Mononuclear cell (primary cell): Measurements from ENCODE around the gene PLEKHO1. TPM values are rescaled to one million over a fixed set of nuclear protein-coding genes. Genes with fewer than 3 reads are reported as not detected.
A peak's percentile ranks its signal among the peaks of the same experiment; 100 is the strongest.
"Not testable (repeated sequence)": the region's sequence is repeated elsewhere in the genome, so short reads cannot be mapped to it uniquely, and the experiment has no call there.

Experiments
- H3K27me3 ChIP-seq: 2 replicates; pipeline ENCODE4 v1.6.0; 2011; ENCODE audit warnings: low read length, control low read depth; ENCODE audit not compliant: insufficient read depth
- H3K4me1 ChIP-seq: 2 replicates; pipeline ENCODE4 v1.5.1; 2011; ENCODE audit warnings: mild to moderate bottlenecking, low read length, control low read depth; ENCODE audit not compliant: insufficient read depth
- H3K4me3 ChIP-seq: 2 replicates; pipeline ENCODE4 v1.5.1; 2011; ENCODE audit warnings: mild to moderate bottlenecking, low read length, moderate library complexity
- H3K9me3 ChIP-seq: 2 replicates; pipeline ENCODE4 v1.5.1; 2011; ENCODE audit warnings: low read depth, mild to moderate bottlenecking, control low read depth, low read length
- total RNA-seq: library from RNA; depleted of rRNA; stranded (reverse); fragments of >200 nt; gene quantifications from one replicate; pipeline ENCODE4 v1.2.3, GENCODE V29; 2012

Gene PLEKHO1
- total RNA-seq, 1 donor = 80.9 TPM

DNA sequence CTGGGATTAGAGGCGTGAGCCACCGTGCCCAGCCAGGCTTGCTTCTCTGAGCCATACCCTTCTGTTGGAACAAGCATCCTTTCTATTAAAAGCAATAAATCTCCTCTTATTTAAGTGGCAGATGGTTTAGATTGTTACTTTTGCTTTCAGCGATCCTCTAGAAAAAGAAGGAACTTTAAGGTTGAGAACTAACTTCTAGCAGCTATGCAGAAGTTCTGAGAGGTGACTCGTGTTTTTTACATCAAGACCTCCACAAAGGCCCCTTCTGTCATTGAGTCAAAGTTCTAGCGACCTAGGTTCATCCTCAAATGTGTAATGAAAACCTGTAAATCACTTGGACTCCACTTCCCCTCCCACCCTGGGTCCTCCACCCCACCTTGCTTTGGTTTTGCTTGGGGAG, 30.8 kb downstream of the PLEKHO1 start:
- H3K4me3 ChIP-seq = no peak overlapping the region
- H3K27me3 ChIP-seq = no peaks in the 10 kb centered on the region
- peaks cover 85% of the 10 kb centered on the region for H3K4me1 ChIP-seq
- H3K9me3 ChIP-seq = no peaks in the 10 kb centered on the region

DNA sequence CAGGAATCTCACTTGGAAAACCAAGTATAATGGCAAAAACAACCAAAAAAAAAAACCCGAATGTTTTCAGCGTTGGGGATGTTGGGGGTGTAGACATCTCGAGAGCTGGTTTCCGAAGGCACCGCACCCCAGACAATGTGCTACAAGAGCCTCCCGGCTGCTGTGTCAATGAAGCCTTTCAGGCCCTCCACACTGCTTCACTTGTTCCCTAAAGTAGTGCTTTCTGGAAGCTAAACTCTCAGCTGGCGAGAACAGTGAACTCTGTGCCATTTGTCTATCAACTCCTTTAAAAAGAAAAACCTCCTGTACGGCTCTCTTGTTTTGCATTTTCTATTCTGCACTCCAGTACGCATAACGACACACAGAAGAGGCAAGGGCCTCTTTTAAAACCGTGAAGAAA, 32.5 kb downstream of the PLEKHO1 start:
- Histone ChIP-seq H3K27me3 (no peaks in the 10 kb centered on the region), H3K9me3 (no peaks in the 10 kb centered on the region), H3K4me3 (no peak overlapping the region), H3K4me1 (peaks cover 90% of the 10 kb centered on the region)

DNA sequence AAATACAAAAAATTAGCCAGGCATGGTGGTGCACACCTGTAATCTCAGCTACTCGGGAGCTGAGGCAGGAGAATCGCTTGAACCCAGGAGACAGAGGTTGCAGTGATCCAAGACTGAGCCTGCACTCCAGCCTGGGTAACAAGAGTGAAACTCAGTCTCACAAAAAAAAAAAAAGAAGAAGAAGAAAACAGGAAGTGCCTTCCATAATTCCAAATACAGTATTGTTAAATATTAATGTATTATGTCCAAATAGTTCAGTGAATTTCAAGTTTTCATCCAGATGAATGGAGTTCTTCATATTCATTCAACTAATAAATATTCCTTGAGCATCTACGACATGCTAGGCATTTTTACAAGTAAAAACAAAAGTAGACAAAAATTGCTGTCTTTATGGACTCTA, 33.3 kb downstream of the PLEKHO1 start:
- Histone ChIP-seq H3K27me3 (no peaks in the 10 kb centered on the region), H3K4me1 (peaks cover 90% of the 10 kb centered on the region), H3K9me3 (no peaks in the 10 kb centered on the region), H3K4me3 (no peak overlapping the region)

DNA sequence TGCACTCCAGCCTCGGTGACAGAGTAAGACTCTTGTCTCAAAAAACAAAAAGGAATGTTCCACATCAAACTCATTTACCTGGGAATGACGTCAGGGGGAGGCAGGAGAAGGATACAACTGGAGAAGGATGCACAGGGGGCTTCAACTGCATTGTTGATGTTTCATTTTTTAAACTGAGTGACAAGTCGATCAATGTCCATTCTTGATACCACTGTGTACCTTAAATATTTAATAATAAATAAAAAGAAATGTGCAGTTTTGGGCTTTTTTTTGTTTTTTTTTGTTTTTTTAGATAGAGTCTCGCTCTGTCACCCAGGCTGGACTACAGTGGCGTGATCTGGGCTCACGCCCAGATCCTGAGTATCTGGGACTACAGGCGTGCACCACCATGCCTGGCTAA, 35.8 kb downstream of the PLEKHO1 start:
- Histone ChIP-seq H3K4me1 (peaks cover 66% of the 10 kb centered on the region), H3K27me3 (no peaks in the 10 kb centered on the region), H3K4me3 (no peak overlapping the region), H3K9me3 (no peaks in the 10 kb centered on the region)

DNA sequence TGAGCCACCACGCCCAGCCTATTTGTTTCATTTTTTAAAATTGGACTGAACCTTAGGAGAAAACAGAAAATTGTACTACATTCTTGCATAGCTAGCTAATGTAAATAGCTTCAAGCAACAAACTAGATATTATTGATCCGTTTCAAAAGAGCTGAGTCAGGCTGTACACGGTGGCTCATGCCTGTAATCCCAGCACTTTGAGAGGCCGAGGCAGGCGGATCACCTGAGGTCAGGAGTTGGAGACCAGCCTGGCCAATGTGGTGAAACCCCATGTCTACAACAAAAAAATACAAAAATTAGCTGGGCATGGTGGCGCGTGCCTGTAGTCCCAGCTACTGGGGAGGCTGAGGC, 36.7 kb downstream of the PLEKHO1 start:
- not testable (repeated sequence) for H3K4me3 ChIP-seq
- peaks cover 59% of the 10 kb centered on the region for H3K4me1 ChIP-seq

DNA sequence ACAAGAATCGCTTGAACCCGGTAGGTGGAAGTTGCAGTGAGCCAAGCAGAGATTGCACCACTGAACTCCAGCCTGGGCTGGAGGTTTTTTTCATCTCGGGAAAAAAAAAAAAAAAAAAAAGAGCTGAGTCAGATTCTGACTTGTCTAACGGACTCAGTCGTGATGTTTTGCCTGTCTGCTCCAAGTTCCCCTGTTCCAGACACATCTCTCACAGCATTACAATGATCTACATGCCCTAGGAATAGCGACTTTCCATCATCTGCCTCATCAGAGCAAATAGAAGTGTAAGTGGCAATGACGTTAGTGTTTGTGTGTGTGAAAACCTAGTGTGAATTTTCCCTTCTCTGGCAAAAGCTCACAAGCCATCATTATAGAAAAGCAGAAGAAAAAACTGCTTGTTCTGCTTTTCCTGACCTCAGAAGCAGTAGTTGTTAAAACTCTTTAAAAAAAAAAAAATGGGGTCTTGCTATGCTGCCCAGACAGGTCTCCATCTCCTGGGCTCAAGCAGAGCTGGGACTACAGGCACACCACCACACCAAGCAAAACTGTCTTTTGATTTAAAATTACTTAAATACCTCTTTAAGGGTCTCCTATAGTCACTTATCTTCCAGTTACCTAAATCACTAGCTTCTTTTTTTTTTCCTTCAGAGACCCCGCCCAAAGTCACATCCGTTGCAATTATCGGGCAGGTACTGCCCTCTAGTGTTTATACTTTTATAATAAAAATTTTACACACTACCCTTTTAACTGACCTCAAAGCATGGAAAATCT, 37.3 kb downstream of the PLEKHO1 start:
- no peaks in the 10 kb centered on the region for H3K27me3 ChIP-seq

More for the DNA sequence above, 36.7 kb downstream of the PLEKHO1 start:
- not testable (repeated sequence) for H3K27me3 ChIP-seq, H3K9me3 ChIP-seq

DNA sequence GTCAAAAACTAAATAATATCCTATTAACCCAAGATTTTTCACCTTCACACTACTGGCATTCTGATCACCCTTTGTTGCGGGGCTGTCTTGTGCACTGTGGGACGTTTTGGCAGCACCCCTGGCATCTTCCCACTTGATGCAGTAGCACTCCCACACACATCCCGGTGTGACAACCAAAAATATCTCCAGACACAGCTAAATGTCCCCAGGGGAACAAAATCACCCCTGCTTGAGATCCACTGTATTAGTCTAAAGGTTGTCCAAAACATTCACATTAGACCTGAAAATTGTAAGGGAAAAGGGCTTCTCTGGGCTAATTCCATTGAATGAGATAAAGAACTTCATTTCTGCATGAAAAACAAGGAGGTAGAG, 37.8 kb downstream of the PLEKHO1 start:
- Histone ChIP-seq H3K4me3 (no peak overlapping the region), H3K9me3 (no peaks in the 10 kb centered on the region), H3K4me1 (peaks cover 49% of the 10 kb centered on the region), H3K27me3 (no peaks in the 10 kb centered on the region)

More for the DNA sequence above, 37.3 kb downstream of the PLEKHO1 start:
- peaks cover 54% of the 10 kb centered on the region for H3K4me1 ChIP-seq
- no peaks in the 10 kb centered on the region for H3K9me3 ChIP-seq
- peak overlapping the region; percentile 4 for H3K4me3 ChIP-seq

DNA sequence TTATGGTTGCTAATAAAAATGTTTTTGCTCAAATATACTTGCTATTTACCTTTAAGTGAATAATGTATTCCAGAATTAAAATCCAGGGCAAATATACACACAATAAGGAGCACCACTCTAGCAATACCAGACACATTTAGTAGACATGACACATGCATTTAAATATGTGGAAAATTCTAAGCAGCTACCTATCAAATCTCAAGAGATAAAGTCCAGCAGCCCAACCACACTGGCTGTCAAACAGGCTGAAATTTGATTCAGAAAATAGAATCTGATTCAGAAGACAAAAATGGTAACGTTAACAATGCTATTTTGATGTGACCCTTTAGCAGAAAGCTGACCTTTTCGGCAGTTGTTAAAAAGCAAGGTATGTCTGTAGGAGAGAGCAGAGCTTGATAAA, 42.3 kb downstream of the PLEKHO1 start:
- Histone ChIP-seq H3K4me1 (peaks cover 11% of the 10 kb centered on the region), H3K9me3 (no peaks in the 10 kb centered on the region), H3K4me3 (no peak overlapping the region), H3K27me3 (no peaks in the 10 kb centered on the region)

DNA sequence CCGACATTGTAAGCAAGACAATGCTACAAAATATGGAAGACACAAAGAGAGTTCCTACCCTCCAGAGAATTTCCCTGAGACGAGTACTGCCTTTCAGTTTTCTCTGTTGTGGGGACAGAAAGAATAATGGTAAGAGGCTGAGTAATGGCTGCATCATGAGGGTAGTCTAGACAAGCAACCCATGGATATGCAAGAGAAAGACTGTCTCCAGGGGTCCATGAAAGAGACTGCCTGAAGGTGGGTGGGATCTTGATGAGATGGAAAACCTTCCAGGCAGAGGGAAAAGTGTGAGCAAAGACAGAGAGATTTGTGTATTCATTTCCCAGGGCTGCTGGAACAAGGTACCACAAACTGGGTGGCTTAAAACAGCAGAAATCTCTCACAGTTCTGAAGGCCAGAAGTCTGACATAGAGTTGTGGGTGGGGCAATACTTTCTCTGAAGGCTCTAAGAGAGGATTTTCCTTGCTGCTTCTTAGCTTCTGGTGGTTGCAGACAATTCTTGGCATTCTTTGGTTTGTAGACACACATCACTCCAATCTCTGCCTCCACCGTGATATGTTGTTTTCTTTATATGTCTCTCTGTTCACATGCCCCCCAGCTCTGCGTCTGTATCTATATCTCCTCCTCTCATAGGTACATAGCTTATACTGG, 44.8 kb downstream of the PLEKHO1 start:
- no peaks in the 10 kb centered on the region for H3K9me3 ChIP-seq
- H3K27me3 ChIP-seq = no peaks in the 10 kb centered on the region
- no peak overlapping the region for H3K4me3 ChIP-seq
- H3K4me1 ChIP-seq = no peaks in the 10 kb centered on the region

DNA sequence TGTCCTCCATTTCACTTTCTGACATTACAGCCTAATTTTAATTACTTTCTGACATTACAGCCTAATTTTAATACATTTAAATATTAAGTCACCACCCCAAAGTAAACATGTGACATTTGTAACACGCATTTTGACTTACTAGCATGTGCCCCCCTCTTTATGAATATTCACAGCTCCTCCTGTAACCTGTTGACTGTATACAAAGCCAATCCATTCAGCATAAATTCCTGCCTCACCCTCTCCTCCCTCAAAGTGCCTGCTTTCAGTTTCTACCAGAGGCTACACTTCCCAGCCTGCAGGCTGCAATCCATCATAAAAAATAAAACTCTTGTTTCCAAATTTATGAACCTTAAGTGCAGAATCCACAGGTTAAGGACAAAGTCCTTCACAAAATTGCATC, 46.7 kb downstream of the PLEKHO1 start:
- Histone ChIP-seq H3K9me3 (no peaks in the 10 kb centered on the region), H3K4me3 (no peak overlapping the region), H3K27me3 (no peaks in the 10 kb centered on the region), H3K4me1 (no peaks in the 10 kb centered on the region)

DNA sequence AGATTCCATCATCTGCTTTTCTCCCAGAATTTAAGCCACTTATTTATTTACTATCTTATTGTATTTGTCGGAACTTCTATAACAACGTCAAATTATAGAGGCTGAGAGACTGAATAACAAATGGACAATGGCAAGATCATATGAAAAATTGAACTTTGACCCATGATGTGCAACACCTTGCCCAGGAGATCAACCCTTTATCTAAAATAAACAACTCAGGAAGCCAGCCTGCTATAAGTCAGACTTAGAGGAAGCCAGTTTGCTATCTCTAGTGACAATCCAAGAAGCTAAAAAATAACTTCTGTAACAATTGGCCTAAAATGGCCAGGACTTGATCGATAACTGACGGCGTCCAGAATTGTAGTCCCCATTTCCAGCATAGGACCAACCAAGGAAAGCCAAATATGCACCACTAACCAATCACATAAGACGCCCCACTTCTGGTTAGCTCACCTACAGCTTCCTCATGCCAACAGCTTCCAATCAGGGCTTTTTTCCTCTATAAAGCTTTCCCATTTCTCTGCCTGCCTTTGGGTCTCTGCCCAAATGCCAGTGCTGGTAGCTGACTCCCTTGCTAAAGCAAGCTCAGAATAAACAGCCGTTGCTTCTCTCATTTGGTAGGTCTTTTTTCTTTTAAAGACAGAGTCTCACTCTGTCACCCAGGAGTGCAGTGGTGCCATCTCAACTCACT, 57.7 kb downstream of the PLEKHO1 start:
- Histone ChIP-seq H3K4me3 (no peak overlapping the region), H3K4me1 (no peaks in the 10 kb centered on the region), H3K27me3 (no peaks in the 10 kb centered on the region), H3K9me3 (no peaks in the 10 kb centered on the region)

DNA sequence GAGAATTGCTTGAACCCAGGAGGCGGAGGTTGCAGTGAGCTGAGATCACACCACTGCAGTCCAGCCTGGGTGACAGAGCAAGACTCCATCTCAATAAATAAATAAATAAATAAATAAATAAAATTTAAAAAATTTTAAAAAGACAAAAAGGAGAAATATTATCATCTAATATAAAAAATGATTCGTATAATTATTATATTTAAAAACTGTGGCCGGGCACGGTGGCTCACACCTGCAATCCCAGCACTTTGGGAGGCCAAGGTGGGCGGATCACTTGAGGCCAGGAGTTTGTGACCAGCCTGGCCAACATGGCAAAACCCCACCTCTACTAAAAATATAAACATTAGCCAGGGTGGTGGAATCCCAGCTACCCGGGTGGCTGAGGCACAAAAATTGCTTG, 58.7 kb downstream of the PLEKHO1 start:
- not testable (repeated sequence) for H3K9me3 ChIP-seq, H3K27me3 ChIP-seq

More for the DNA sequence above, 58.7 kb downstream of the PLEKHO1 start:
- not testable (repeated sequence) for H3K4me3 ChIP-seq, H3K4me1 ChIP-seq

Other genes starting within 250 kb of the PLEKHO1 start
- 0.73 TPM for gene SV2A, start 232.1 kb upstream of the PLEKHO1 start, total RNA-seq
- gene SF3B4, start 222.1 kb upstream of the PLEKHO1 start, total RNA-seq = 17.7 TPM
- gene MTMR11, start 213.0 kb upstream of the PLEKHO1 start, total RNA-seq = 22.9 TPM
- 1.5 TPM for gene OTUD7B, start 139.2 kb upstream of the PLEKHO1 start, total RNA-seq
- gene VPS45, start 82.1 kb upstream of the PLEKHO1 start, total RNA-seq = 11.5 TPM
- 38.8 TPM for gene ANP32E, start 86.2 kb downstream of the PLEKHO1 start, total RNA-seq
- not detected for gene CA14, start 107.9 kb downstream of the PLEKHO1 start, total RNA-seq
- 122 TPM for gene APH1A, start 119.1 kb downstream of the PLEKHO1 start, total RNA-seq
- 13.9 TPM for gene C1orf54, start 122.9 kb downstream of the PLEKHO1 start, total RNA-seq
- gene CIART, start 132.6 kb downstream of the PLEKHO1 start, total RNA-seq = 1.2 TPM
- gene MRPS21, start 143.9 kb downstream of the PLEKHO1 start, total RNA-seq = 22.2 TPM
- gene PRPF3, start 171.6 kb downstream of the PLEKHO1 start, total RNA-seq = 106 TPM
- 34.1 TPM for gene RPRD2, start 214.2 kb downstream of the PLEKHO1 start, total RNA-seq